Activated B cell treated with CpG ODN at 0.5 μM for 24 hours (primary cell): Measurements from ENCODE around the gene SNX8. TPM values are rescaled to one million over a fixed set of nuclear protein-coding genes. Genes with fewer than 3 reads are reported as not detected.

Experiments
- ATAC-seq: fragments of 200-7000 bp; cut with Tn5 transposase; one replicate; pipeline ENCODE4 v1.10.0; 2021; ENCODE audit warnings: low read depth, mild to moderate bottlenecking, moderate library complexity
- CTCF ChIA-PET: fragments of 350-600 bp; sonication (Branson Sonifier 250); formaldehyde crosslinking; loops from one replicate; lab custom pipeline; 2021; ENCODE audit warnings: antibody characterized with exemption; lab: Charles Lee
- POLR2A ChIA-PET: fragments of 350-600 bp; sonication (Branson Sonifier 250); formaldehyde crosslinking; loops from one replicate; lab custom pipeline; 2021; ENCODE audit warnings: antibody characterized with exemption; lab: Charles Lee
- DNase-seq: peaks from one replicate; pipeline ENCODE4 v3.0.0; 2022
- H3K27ac Mint-ChIP-seq: one replicate; pipeline ENCODE4 v1.8.0; 2020; ENCODE audit warnings: mixed read lengths
- H3K27me3 Mint-ChIP-seq: one replicate; pipeline ENCODE4 v1.8.0; 2021; ENCODE audit warnings: mixed read lengths
- H3K36me3 Mint-ChIP-seq: one replicate; pipeline ENCODE4 v1.8.0; 2021; ENCODE audit warnings: low read depth, mixed read lengths
- H3K4me1 Mint-ChIP-seq: one replicate; pipeline ENCODE4 v1.8.0; 2021; ENCODE audit warnings: mixed read lengths
- H3K4me3 Mint-ChIP-seq: one replicate; pipeline ENCODE4 v1.8.0; 2020; ENCODE audit warnings: mild to moderate bottlenecking, mixed read lengths
- H3K9me3 Mint-ChIP-seq: one replicate; pipeline ENCODE4 v1.8.0; 2020; ENCODE audit warnings: mixed read lengths
- intact Hi-C: fragments of 100-400 bp; cut with micrococcal nuclease; formaldehyde crosslinking; loops from one replicate; pipeline ENCODE4 v1.15.1; 2024
- total RNA-seq: library from RNA; stranded (reverse); gene quantifications from 2 replicates; pipeline ENCODE4 v1.2.3, GENCODE V29; 2022
- TF ChIP-seq, protein P1 (sequence below): fragments of 200-600 bp; IDR thresholded peaks from one replicate; pipeline ENCODE4 v1.8.0; 2022; ENCODE audit warnings: antibody characterized with exemption, mild to moderate bottlenecking

SNX8 gene
- total RNA-seq, 1 donor from 2014 or later = 175 TPM

DNA sequence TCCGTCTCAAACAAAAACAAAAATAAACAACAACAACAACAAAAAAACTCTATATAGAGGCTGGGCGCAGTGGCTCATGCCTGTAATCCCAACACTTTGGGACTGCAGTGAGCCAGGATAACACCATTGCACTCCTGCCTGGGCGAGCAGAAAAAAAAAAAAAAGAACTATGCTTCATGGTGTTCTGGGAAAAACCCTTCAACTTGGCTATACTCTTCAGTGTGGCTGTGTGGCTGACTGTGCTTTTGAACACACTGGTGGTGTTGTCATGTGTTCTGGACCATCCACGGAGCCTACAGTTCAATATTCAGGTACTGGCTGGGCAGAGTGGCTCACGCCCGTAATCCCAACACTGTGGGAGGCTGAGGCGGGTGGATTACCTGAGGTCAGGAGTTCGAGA is 26.5 kb downstream of the SNX8 start:
- ATAC-seq = peak; percentile 51
- H3K4me3 Mint-ChIP-seq = peak overlapping the region; percentile 66
- peak overlapping the region; percentile 97 for H3K27ac Mint-ChIP-seq
- TF ChIP-seq, protein P1, sequence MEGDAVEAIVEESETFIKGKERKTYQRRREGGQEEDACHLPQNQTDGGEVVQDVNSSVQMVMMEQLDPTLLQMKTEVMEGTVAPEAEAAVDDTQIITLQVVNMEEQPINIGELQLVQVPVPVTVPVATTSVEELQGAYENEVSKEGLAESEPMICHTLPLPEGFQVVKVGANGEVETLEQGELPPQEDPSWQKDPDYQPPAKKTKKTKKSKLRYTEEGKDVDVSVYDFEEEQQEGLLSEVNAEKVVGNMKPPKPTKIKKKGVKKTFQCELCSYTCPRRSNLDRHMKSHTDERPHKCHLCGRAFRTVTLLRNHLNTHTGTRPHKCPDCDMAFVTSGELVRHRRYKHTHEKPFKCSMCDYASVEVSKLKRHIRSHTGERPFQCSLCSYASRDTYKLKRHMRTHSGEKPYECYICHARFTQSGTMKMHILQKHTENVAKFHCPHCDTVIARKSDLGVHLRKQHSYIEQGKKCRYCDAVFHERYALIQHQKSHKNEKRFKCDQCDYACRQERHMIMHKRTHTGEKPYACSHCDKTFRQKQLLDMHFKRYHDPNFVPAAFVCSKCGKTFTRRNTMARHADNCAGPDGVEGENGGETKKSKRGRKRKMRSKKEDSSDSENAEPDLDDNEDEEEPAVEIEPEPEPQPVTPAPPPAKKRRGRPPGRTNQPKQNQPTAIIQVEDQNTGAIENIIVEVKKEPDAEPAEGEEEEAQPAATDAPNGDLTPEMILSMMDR = no peak
- peak; percentile 24 for DNase-seq
- H3K9me3 Mint-ChIP-seq = no peaks in the 10 kb centered on the region
- intact Hi-C loops = loop anchor here (1.0 kb wide), 3 partner anchors 12 to 27 kb away; partner anchors contain the start of gene SNX8
- H3K4me1 Mint-ChIP-seq = peaks cover 52% of the 10 kb centered on the region
- peaks cover 29% of the 10 kb centered on the region for H3K36me3 Mint-ChIP-seq
- no peaks in the 10 kb centered on the region for H3K27me3 Mint-ChIP-seq
- POLR2A ChIA-PET = interaction anchor here (0.6 to 3.6 kb wide), 10 partner anchors 11 to 470 kb away, joined by 3 to 32 read pairs (median 8); partner anchors contain the start of gene SNX8
- CTCF ChIA-PET = no interaction called here

DNA sequence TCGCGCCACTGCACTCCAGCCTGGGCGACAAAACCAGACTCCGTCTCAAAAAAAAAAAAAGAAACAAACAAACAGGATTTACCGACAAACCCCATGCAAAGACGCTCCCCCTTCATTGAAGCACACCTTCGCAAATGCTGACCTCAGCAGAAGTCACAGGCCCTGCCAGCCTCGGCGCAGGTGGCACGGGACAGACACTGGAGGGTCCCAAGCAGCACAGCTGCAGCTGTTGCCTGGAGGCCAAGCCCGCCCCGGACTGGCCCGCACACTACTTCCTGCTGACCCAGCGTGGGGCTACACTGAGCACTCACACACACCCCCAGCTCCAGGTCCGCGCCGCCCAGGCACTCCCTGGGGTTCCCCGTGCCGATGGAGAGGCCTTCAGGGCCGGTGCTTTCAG is 31.2 kb downstream of the SNX8 start:
- intact Hi-C loops = no loop called here
- TF ChIP-seq, protein P1 = no peak
- H3K9me3 Mint-ChIP-seq = no peaks in the 10 kb centered on the region
- peaks cover 50% of the 10 kb centered on the region for H3K4me1 Mint-ChIP-seq
- no peak for ATAC-seq
- H3K4me3 Mint-ChIP-seq = no peak overlapping the region
- ChIA-PET POLR2A (interaction anchor here (0.6 kb wide), 1 partner anchor 60 kb away, joined by 7 read pairs; no protein-coding TSS in a partner anchor), CTCF (no interaction called here)
- no peaks in the 10 kb centered on the region for H3K27me3 Mint-ChIP-seq
- H3K27ac Mint-ChIP-seq = no peak overlapping the region
- DNase-seq = no peak
- H3K36me3 Mint-ChIP-seq = peaks cover 19% of the 10 kb centered on the region

DNA sequence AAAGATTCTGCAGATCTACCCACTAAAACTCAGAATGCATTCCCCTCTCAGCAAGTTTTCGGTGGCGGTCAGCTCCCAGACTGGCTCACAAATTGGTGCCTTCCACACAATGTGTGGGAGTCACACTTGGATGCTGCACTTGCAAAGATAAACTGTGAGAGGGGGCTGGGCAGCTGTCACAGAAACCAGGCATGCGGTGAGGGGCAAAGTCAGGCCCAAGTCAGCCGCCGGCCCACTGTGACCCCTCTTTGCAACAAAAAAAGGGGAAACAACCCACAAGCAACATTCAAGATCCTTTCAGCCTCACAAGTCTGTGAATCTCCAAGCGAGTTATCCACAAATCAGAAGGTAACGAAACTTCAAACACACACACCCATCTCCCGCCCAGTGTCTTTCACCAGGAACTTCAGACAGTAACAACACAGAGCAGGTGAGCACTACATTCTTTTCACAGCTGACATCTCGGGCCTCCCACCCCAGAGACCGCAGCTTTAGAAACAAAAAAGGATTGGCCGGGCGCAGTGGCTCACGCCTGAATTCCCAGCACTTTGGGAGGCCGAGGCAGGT is 32.0 kb downstream of the SNX8 start:
- DNase-seq (no peak), ATAC-seq (no peak)
- intact Hi-C loops = no loop called here
- Mint-ChIP-seq H3K4me1 (peaks cover 44% of the 10 kb centered on the region), H3K4me3 (no peak overlapping the region), H3K27ac (peak overlapping the region; percentile 9), H3K9me3 (no peaks in the 10 kb centered on the region), H3K27me3 (no peaks in the 10 kb centered on the region), H3K36me3 (peaks cover 26% of the 10 kb centered on the region)
- TF ChIP-seq, protein P1 = no peak
- CTCF ChIA-PET = no interaction called here
- POLR2A ChIA-PET = no interaction called here

DNA sequence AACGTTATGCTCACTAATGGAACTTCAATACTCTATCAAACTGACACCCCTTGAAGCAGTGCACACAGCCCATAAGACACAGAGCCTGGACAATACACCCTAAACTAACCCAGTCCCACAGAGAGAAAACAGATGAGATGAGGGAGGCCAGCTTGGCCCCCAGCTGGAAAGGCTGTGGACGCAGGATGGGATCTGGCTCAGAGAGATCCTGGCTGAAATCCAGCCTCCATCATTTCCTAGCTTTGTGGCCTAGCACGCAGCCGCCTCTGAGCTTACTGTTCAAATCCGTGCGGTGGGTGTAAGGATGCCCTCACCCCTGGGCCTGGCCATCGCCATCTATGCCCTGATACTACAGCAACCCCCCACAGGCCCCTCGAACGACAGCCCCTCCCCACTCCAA is 32.7 kb downstream of the SNX8 start:
- DNase-seq = no peak
- Mint-ChIP-seq H3K4me1 (peaks cover 43% of the 10 kb centered on the region), H3K9me3 (no peaks in the 10 kb centered on the region), H3K27ac (peak overlapping the region; percentile 9), H3K4me3 (no peak overlapping the region), H3K36me3 (peaks cover 33% of the 10 kb centered on the region), H3K27me3 (no peaks in the 10 kb centered on the region)
- POLR2A ChIA-PET = no interaction called here
- CTCF ChIA-PET = no interaction called here
- intact Hi-C loops = no loop called here
- TF ChIP-seq, protein P1 = no peak
- ATAC-seq = no peak

DNA sequence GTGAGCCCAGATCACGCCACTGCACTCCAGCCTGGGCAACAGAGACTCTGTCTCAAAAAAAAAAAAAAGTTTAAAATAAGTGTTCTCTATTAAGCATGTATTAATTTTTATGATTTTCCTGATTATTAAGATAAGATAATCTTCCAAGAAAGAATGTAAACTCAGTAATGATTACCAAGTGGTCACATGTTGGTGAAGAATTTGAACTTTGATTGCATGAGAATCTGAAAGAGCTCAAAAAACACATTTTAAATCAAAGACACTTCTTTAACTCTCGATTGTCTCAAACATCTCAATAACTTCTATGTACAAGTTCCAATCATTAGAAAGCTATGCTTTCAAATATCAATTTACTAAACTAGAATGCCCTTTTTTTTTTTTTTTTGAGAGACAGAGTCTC is 33.8 kb downstream of the SNX8 start:
- Mint-ChIP-seq H3K27ac (no peak overlapping the region), H3K36me3 (peaks cover 33% of the 10 kb centered on the region), H3K27me3 (no peaks in the 10 kb centered on the region), H3K4me1 (peaks cover 37% of the 10 kb centered on the region), H3K4me3 (no peak overlapping the region), H3K9me3 (no peaks in the 10 kb centered on the region)
- CTCF ChIA-PET = interaction anchor here (0.6 kb wide), 1 partner anchor 16 kb away, joined by 5 read pairs; no protein-coding TSS in a partner anchor
- intact Hi-C loops = no loop called here
- no peak for DNase-seq
- POLR2A ChIA-PET = interaction anchor here (0.6 to 0.8 kb wide), 5 partner anchors 8 to 33 kb away, joined by 3 to 9 read pairs (median 3); no protein-coding TSS in a partner anchor
- ATAC-seq = no peak
- TF ChIP-seq, protein P1 = no peak
